GM12874 (cell line): Measurements from ENCODE around the gene PLCD1.

Experiments
- TF ChIP-seq, protein P1 (sequence below): IDR thresholded peaks from 2 replicates; pipeline ENCODE4 v1.5.1; 2011; ENCODE audit warnings: low read depth, mild to moderate bottlenecking, control low read depth, low read length, moderate library complexity; ENCODE audit not compliant: insufficient read depth

Gene PLCD1

DNA sequence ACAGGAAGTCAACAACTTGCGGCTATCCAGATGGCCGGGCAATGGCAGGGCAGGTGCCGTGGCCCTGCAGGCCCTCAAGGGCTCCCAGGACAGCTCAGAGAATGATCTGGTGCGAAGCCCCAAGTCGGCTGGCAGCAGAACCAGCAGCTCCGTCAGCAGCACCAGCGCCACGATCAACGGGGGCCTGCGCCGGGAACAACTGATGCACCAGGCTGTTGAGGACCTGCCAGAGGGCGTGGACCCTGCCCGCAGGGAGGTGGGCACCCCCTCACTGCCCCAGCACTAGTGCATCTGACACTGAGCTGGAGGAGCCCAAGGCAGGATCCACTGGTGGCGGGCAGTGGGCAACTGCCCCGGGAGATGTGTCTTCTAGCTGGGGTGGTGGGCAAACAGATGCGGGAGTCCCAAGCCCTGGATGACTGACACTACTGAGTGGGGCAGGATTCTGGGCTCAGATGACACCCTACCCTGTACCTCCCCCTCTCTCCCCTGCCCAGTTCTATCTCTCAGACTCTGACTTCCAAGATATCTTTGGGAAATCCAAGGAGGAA, 22.9 kb downstream of the PLCD1 start:
- TF ChIP-seq, protein P1, sequence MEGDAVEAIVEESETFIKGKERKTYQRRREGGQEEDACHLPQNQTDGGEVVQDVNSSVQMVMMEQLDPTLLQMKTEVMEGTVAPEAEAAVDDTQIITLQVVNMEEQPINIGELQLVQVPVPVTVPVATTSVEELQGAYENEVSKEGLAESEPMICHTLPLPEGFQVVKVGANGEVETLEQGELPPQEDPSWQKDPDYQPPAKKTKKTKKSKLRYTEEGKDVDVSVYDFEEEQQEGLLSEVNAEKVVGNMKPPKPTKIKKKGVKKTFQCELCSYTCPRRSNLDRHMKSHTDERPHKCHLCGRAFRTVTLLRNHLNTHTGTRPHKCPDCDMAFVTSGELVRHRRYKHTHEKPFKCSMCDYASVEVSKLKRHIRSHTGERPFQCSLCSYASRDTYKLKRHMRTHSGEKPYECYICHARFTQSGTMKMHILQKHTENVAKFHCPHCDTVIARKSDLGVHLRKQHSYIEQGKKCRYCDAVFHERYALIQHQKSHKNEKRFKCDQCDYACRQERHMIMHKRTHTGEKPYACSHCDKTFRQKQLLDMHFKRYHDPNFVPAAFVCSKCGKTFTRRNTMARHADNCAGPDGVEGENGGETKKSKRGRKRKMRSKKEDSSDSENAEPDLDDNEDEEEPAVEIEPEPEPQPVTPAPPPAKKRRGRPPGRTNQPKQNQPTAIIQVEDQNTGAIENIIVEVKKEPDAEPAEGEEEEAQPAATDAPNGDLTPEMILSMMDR, result no peak

DNA sequence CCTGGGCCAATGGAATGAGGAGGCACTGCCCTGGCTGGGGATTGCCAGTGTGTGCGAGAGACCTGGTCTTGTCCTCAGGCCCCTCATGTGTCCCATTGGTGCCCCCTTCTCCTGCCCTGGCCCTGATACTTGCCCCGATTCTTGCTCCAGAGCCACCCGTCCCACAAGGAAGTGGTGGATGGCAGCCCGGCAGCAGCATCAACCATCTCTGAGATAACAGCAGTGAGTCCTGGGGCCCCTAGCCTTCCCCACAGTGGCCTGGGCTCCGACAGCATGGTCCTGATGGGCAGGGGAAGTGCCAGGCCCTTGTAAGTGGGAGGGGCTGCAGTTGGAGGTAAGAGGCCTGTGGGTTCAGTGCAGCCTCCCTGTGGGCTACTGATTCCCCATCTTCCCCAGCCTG, 23.4 kb downstream of the PLCD1 start:
- TF ChIP-seq, protein P1, result no peak

DNA sequence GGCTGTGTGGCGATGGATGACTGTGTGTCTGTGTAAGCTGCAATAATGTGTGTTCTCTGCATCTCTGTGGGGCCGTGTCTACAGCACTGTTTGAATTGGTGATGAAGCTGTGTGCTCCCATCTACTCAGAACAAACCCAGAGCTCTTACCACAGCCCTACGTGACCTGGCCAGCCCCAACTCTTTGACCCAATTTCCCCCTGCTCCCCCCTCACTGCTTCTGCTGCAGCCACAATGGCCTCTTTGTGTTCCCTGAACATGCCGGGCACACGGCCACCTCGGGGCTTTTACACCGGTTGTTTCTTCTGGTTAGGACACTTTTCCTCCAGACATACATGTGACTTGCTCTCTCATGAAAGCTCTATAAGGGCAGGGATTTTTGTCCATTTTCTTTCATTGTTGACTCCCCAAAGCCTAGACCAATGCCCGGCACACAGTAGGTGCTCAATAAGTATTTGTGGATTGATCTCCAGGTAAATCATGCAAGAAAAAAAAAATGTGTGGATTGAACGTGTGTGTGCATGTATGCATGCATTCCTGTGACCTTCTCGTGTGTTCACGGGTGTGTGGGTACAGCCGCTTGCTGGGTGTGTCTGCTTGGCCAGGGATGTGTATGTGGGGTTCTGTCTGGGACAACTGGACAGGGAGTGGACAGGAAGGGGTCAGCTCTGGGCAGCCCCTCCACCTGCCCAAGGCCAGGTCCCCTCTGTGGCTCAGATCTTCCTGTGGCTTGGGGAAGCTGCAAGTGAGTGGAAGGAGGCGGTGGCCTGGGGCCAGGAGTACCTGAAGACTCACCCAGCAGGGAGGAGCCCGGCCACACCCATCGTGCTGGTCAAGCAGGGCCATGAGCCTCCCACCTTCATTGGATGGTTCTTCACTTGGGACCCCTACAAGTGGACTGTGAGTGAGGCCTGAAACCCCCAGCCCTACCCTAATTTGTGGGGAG, 24.1 kb downstream of the PLCD1 start:
- TF ChIP-seq, protein P1, result no peak

DNA sequence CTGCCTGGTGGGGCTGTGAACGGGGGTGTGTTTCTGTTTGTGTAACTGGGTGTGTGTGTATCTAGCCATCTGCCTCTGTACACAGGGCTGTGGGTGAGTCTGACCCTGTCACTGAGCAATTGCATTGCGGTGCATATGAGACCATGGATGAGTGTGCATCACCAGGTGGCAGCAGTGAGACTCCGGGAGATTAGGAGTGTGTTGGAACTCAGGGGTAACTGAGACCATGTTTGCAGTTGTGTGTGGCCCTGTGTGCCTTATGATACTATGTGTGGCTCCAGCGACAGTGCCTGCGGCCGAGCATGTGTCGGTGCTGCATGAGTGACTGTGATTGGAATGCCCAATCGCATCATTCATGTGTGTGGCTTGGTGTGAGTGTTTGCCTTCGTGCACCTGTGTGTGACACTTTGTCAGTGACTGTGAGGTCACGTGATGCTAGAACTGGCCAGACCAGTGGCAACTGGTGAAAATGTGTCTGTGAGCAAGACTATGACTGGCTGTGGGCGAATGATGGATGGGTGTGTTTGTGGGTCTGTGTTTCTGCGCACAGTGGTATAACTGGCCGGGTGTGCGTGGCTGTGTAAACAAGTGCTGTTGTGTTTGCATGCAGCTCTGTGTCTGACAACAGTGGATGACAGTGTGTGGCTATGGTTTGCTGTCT, 24.9 kb downstream of the PLCD1 start:
- TF ChIP-seq, protein P1, result peak; percentile 67

DNA sequence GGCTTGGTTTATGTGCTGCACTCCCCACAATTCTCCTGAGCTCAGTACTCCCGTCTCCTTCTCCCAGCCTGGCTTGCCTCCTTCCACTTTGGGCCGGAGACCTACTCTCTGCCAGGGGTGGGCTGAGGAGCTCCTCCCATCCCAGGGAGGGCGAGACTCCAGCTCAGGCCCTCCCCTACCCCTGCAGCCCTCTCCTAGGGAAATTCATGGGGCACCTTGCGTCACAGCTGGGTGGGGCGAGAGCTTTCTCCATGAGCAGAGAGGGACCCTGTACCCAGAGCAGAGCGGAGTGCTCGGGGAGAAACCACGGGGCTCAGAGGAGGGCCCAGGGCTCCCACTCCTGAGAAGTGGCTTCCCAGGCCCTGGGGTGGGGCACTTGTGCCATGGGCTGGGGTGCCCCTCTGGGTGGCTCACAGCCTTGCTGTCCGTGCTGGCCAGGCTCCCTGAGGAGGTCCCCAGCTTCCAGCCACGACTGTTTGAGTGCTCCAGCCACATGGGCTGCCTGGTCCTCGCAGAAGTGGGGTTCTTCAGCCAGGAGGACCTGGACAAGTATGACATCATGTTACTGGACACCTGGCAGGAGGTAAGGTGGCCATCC, 25.5 kb downstream of the PLCD1 start:
- TF ChIP-seq, protein P1, result no peak

DNA sequence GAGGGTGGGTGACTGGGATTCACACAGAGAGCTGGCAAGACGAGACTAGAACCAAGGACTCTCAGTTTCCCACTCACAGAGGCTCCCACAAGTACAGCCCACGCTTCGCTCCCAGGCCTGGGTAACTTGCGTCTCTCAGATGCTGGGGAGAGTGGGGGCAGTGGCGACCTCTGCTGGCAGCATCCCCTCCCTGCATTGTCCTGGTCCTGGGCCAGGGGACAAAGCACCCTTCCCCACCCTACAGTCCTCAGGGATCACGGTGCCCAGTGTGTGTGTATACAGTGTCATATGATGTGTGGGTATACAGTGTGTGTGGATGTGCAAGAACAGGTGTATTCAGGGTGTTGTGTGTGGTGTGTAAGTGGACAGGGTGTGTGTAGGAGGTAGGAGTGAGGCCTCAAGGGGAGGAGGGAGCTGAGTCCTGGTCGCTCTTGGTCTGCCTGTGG, 26.0 kb downstream of the PLCD1 start:
- TF ChIP-seq, protein P1, result peak; percentile 91

DNA sequence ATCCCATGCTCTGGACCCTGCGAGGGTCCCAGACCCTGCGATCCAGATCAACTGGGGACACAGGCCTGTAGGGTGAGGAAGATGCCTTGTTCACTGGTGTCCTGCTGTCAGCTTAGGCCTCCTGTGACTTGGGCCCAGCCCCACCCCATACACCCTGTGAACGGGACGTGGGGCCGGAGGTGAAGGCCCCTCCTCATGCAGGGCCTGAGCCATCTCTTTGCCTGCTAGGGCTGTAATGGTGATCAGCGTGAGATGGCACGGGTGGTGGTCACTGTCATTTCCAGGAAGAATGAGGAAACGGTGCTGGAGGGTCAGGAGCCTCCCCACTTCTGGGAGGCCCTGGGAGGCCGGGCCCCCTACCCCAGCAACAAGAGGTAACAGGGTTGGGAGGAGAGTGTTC, 26.5 kb downstream of the PLCD1 start:
- TF ChIP-seq, protein P1, result no peak
